GM18909 (cell line): ENCODE results near the gene TM6SF1.
"Not testable (repeated sequence)": the region's sequence is repeated elsewhere in the genome, so short reads cannot be mapped to it uniquely, and the experiment has no call there.

Experiments
- ATAC-seq: cut with Tn5 transposase; IDR thresholded peaks from one replicate; pipeline ENCODE4 v1.9.1; 2021; ENCODE audit warnings: mild to moderate bottlenecking; ENCODE audit not compliant: unreplicated experiment, poor library complexity

TM6SF1 gene

GRCh38 chr15:83166830-83167229 lies 59.4 kb downstream of the TM6SF1 start:
- no peak for ATAC-seq

- not testable (repeated sequence) for ATAC-seq
Observed at GRCh38 chr15:83169576-83169975, 62.1 kb downstream of the TM6SF1 start.

GRCh38 chr15:83170474-83171165 lies 63.2 kb downstream of the TM6SF1 start:
- no peak for ATAC-seq

DNA sequence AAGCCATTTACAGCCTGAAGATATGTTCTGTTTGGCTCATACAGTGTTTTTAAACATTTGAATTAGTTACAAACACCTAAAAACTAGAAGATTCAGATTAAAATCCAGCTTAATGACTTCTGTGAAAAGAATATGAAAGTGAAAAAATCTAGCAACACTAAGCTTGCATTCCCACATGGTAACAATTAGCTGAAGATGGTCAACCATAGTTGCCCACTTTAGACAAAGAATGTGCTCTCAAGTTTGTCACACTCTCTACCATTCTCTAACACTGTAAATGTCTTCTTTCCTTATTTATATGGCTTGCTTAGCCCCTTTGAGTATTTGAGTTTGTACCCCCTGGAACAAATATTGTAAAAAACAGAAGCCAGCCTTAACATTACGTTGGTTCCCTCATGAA lies 67.4 kb downstream of the TM6SF1 start:
- no peak for ATAC-seq

- ATAC-seq = no peak
Observed at GRCh38 chr15:83178390-83178789, 70.9 kb downstream of the TM6SF1 start.

DNA sequence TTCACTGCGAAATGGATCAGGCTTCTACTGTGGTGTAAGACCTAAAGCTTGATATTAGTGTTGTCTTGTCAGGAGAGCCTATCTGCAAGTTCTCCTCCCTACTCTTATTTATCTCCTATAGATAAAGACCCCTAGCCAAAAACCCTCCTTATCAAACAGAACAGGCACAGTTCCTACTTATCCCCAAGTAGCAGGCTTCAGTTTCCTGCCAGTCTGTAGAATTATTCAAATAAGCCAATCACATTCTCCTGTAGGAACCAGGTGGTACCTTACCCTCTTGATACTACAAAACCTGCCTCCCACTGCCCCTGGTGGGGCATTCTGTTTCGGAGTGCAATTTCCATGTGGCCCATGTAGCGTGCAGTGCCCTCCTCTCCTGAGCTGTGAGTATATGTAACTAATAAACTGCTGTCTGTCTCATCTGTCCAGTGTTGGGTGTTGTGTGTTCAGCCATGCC lies 71.5 kb downstream of the TM6SF1 start:
- no peak for ATAC-seq

DNA sequence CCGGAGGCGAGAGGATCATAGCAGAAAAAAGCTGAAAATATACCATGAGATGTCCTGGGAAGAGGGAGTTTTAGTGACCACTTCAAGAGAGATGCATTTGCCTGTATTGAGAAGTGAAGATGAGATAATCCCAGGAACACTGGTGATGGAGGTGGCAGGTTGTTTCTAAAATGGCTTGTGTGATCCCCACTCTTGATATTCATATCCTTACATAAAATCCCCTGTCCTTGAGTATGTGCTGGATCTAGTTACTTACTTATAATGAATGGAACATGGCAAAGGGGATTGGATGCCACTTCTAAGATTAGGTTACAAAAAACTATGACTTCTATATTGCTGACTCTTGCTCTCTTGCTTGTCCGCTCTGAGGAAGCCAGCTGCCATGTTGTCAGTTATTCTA lies 78.1 kb downstream of the TM6SF1 start:
- no peak for ATAC-seq
